ENCODE data around the gene DIO3.
"Not testable (repeated sequence)": the region's sequence is repeated elsewhere in the genome, so short reads cannot be mapped to it uniquely, and the experiment has no call there.

The DIO3 gene

DNA sequence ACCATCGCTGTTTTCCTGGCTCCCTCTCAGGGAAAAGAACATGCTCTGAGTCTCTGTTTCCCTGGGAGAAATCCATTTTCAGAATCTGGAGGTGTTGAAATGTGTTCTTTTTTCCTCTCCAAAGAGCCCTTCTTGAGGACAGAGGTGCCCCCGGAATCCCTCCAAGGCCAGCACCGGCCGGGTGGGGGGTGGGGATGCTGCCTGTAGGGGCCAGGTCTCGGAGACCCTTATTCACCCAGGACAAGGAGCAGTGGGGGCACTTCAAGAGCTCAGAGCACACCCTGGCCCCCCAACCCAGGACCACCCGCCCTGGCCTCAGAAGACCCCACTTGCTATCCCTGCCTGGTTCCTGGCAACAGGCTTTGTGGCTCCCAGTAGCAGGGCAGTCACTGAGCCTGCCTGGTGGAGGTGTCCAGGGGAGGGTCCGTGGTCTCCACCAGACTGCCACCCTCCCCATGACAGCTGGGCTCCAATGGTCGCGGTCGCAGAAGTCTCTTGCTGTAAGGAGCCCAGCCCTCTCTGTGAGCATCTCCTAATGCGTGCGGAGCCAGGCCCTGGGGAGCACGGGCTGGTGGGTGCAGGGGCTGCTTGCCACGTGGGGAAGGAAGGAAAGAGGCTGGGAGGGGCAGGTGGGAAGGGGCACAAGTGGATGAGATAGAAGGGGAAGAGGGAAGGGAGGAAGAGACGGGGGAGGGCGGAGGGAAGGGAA is 13.2 kb upstream of the DIO3 start:
- in situ Hi-C loops (cut with HindIII; ENCODE audit: low sequenced_read_pairs) = no loop called here

DNA sequence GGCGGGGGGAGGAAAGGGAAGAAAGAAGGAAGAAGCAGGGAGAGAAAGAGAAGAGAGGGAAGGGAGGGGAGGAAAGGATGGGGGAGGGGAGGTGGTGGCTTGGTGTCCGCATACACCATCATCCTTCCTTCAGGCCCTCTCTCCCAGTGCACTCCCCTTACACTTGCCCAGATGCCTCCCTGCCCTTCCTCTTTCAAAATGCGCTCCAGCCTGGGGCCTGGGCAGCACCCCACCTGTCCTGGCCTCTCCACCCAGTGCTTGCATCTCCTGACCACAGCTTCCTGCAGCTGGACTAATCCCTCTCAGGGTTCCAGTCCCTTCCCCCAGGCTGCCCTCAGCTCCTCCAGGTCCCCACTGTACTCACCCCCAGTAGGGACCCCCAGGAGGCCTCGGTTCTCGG is 12.6 kb upstream of the DIO3 start:
- TF ChIP-seq, protein P1, sequence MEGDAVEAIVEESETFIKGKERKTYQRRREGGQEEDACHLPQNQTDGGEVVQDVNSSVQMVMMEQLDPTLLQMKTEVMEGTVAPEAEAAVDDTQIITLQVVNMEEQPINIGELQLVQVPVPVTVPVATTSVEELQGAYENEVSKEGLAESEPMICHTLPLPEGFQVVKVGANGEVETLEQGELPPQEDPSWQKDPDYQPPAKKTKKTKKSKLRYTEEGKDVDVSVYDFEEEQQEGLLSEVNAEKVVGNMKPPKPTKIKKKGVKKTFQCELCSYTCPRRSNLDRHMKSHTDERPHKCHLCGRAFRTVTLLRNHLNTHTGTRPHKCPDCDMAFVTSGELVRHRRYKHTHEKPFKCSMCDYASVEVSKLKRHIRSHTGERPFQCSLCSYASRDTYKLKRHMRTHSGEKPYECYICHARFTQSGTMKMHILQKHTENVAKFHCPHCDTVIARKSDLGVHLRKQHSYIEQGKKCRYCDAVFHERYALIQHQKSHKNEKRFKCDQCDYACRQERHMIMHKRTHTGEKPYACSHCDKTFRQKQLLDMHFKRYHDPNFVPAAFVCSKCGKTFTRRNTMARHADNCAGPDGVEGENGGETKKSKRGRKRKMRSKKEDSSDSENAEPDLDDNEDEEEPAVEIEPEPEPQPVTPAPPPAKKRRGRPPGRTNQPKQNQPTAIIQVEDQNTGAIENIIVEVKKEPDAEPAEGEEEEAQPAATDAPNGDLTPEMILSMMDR (IDR thresholded peaks at IDR 0.05; ENCODE audit: low read depth, low read length) = no peak
- DNase-seq (ENCODE audit: low read depth, low spot score) = no peak
- in situ Hi-C loops (cut with HindIII; ENCODE audit: low sequenced_read_pairs) = no loop called here
- no peak overlapping the region for H3K4me3 ChIP-seq (ENCODE audit: low read depth, low read length)

More for the DNA sequence above, 13.2 kb upstream of the DIO3 start:
- TF ChIP-seq, protein P1 (IDR thresholded peaks at IDR 0.05; ENCODE audit: low read depth, low read length) = no peak
- no peak overlapping the region for H3K4me3 ChIP-seq (ENCODE audit: low read depth, low read length)
- DNase-seq (ENCODE audit: low read depth, low spot score) = no peak

DNA sequence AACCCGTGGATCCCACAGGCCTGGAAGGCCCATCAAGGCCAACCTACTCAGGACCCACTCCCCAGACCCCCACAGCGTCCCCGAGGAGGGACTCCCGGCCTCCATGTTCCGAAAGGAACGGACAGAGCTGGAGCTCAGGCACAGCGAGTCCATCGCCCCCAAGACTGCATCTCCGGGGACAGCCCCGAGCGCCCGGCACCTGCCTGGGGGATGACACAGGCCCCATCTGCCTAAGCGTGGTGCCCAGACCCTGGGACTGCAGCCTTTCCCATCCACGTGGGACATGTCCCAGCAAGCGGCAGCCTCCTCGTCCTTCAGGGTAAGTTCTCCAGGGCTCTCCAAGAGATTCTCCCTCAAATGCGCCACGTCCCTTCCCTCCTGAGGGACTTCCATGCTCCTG is 12.1 kb upstream of the DIO3 start:
- in situ Hi-C loops (cut with HindIII; ENCODE audit: low sequenced_read_pairs) = no loop called here
- H3K4me3 ChIP-seq (ENCODE audit: low read depth, low read length) = no peak overlapping the region
- TF ChIP-seq, protein P1 (IDR thresholded peaks at IDR 0.05; ENCODE audit: low read depth, low read length) = no peak

DNA sequence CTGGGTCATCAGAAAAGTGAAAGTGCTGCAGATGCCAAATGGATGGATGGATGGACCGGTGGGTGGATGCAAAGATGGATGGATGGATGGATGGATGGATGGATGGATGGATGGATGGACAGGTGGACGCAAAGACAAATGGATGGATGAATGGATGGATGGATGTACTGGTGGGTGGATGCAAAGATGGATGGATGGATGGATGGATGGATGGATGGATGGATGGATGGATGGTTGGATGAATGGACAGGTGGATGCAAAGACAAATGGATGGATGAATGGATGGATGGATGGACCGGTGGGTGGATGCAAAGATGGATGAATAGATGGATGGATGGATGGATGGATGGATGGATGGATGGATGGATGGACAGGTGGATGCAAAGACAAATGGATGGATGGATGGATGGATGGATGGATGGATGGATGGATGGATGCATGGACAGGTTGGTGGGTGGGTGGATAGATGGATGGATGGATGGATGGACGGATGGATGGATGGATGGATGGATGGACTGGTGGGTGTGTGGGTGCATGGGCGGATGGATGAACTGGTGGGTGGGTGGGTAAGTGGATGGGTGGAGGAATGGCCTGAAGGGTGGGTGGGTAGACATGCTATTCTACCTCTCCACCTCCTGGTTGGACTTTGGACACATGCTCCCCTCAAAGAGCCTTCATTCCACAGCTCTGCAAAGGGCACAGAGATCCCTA is 10.9 kb upstream of the DIO3 start:
- DNase-seq (ENCODE audit: low read depth, low spot score); H3K4me3 ChIP-seq (ENCODE audit: low read depth, low read length); in situ Hi-C loops (cut with HindIII; ENCODE audit: low sequenced_read_pairs): not testable (repeated sequence)

More for the DNA sequence above, 12.1 kb upstream of the DIO3 start:
- DNase-seq (ENCODE audit: low read depth, low spot score) = no peak

DNA sequence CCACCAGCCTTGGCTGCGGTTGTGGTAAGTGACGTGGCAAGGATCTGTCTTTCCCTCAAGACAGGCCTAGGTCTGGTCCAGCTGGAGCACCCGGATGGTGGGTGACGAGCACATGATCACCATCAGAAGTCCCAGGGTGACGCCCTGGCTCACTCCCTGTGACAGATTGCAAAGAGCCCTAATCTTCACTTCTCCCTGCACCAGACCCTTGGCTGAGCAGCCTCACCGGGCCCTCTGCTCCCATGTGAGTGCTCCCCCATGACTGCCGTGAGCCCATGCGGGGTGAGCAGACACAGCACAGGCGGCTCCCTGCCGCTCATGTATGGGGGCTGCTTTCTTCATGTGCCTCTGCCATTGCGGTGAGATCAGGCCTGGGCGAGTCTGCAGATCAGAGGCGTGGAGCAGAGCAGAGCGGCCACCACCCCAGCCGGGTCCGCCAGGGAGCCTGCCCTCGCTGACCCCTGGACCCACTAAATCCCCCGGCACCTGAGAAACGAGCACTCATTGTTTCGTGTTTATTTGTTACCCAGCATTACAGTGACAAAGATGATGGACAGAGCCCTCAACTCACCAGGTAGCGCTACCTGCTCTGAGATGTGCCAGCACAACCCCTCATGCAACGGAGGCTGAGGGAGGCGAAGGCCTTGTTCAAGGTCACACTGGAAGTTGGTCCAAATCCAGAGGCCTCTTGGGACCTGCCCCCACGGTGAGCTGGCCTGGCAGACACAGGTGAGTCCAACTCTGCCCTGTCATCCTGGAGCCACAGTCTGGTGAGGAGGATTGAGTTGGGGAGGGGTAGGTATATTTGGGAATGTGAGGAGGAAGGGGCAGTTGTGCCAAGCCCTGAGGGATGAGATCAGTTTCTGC is 9.3 kb upstream of the DIO3 start:
- in situ Hi-C loops (cut with HindIII; ENCODE audit: low sequenced_read_pairs) = no loop called here
- DNase-seq (ENCODE audit: low read depth, low spot score) = no peak
- no peak overlapping the region for H3K4me3 ChIP-seq (ENCODE audit: low read depth, low read length)
- TF ChIP-seq, protein P1 (IDR thresholded peaks at IDR 0.05; ENCODE audit: low read depth, low read length) = no peak

DNA sequence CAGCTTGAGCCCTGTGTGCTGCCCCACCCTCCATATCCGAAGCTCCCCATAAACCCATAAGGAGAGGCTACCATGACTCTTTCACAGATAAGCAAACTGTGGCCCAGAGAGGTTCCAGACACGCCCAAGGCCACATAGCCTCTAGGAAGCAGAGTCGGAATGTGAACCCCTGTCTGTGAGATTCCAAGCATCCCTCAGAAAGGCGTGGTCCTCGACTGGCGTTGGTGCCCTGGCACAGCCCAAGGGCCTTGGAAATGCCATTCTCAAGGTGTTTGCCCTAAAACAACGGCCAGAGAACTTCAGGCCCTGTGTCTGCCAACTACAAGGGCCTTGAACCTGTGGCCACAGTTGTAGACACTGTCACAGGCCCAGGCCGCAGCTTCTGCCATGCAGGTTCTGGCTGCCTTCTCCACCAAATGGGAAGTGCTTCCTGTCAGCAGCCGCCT is 8.5 kb upstream of the DIO3 start:
- in situ Hi-C loops (cut with HindIII; ENCODE audit: low sequenced_read_pairs) = no loop called here
- TF ChIP-seq, protein P1 (IDR thresholded peaks at IDR 0.05; ENCODE audit: low read depth, low read length) = no peak
- DNase-seq (ENCODE audit: low read depth, low spot score) = no peak
- H3K4me3 ChIP-seq (ENCODE audit: low read depth, low read length) = no peak overlapping the region

Measured in astrocyte of the spinal cord (primary cell).